ENCODE data around the gene SHFL.

Gene SHFL

GRCh38 chr19:10107817-10108367, 21.8 kb downstream of the SHFL start:
- H3K9ac ChIP-seq (ENCODE audit: low read depth in 1 of 2, low read length in 2 of 2) = no peak overlapping the region
- peak overlapping the region in 1 of 2 donors; percentile 78 for H3K4me3 ChIP-seq (ENCODE audit: low read depth in 1 of 2, low read length in 2 of 2)
- H3K27me3 ChIP-seq (ENCODE audit: control insufficient read depth in 1 of 2, insufficient read depth in 2 of 2, low read length in 2 of 2) = no peaks in the 10 kb centered on the region
- peaks cover 17 to 31% of the 10 kb centered on the region in 2 donors for H3K4me1 ChIP-seq (ENCODE audit: control insufficient read depth in 1 of 2, insufficient read depth in 2 of 2, low read length in 2 of 2)
- peaks cover 21 to 39% of the 10 kb centered on the region in 2 donors for H3K36me3 ChIP-seq (ENCODE audit: control insufficient read depth in 1 of 2, insufficient read depth in 2 of 2, low read length in 2 of 2)
- no peak overlapping the region for H3K27ac ChIP-seq (ENCODE audit: low read depth, low read length)
- H3K9me3 ChIP-seq (ENCODE audit: control insufficient read depth in 1 of 2, low read length in 2 of 2) = no peaks in the 10 kb centered on the region

DNA sequence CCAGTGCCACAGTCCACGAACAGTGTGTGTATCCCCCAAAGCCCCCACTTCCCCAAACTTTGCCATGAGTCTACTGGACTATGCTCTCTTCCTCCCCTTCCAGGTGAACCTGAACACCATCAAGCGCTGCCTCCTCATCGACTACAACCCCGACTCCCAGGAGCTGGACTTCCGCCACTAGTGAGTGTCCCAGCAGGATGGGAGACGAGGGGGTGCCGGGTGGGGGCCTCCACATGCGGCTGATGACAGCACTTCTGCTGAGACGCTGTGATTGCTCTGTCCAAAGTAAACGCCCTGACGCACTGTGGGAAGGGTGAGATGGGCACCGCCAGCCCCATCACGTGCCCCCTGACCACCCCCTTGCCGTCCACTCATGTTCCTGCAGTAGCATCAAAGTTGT, 23.4 kb downstream of the SHFL start:
- H3K36me3 ChIP-seq (ENCODE audit: control insufficient read depth in 1 of 2, insufficient read depth in 2 of 2, low read length in 2 of 2) = peaks cover 21 to 44% of the 10 kb centered on the region in 2 donors
- no peak overlapping the region for H3K27ac ChIP-seq (ENCODE audit: low read depth, low read length)
- peaks cover 21 to 39% of the 10 kb centered on the region in 2 donors for H3K4me1 ChIP-seq (ENCODE audit: control insufficient read depth in 1 of 2, insufficient read depth in 2 of 2, low read length in 2 of 2)
- no peaks in the 10 kb centered on the region for H3K27me3 ChIP-seq (ENCODE audit: control insufficient read depth in 1 of 2, insufficient read depth in 2 of 2, low read length in 2 of 2)
- H3K9ac ChIP-seq (ENCODE audit: low read depth in 1 of 2, low read length in 2 of 2) = no peak overlapping the region
- no peak overlapping the region for H3K4me3 ChIP-seq (ENCODE audit: low read depth in 1 of 2, low read length in 2 of 2)
- H3K9me3 ChIP-seq (ENCODE audit: control insufficient read depth in 1 of 2, low read length in 2 of 2) = no peaks in the 10 kb centered on the region

- no peak overlapping the region for H3K4me3 ChIP-seq (ENCODE audit: low read depth in 1 of 2, low read length in 2 of 2)
- H3K36me3 ChIP-seq (ENCODE audit: control insufficient read depth in 1 of 2, insufficient read depth in 2 of 2, low read length in 2 of 2) = peaks cover 21 to 52% of the 10 kb centered on the region in 2 donors
- H3K4me1 ChIP-seq (ENCODE audit: control insufficient read depth in 1 of 2, insufficient read depth in 2 of 2, low read length in 2 of 2) = peaks cover 21 to 37% of the 10 kb centered on the region in 2 donors
- no peak overlapping the region for H3K9ac ChIP-seq (ENCODE audit: low read depth in 1 of 2, low read length in 2 of 2)
- no peaks in the 10 kb centered on the region for H3K9me3 ChIP-seq (ENCODE audit: control insufficient read depth in 1 of 2, low read length in 2 of 2)
- H3K27ac ChIP-seq (ENCODE audit: low read depth, low read length) = no peak overlapping the region
- H3K27me3 ChIP-seq (ENCODE audit: control insufficient read depth in 1 of 2, insufficient read depth in 2 of 2, low read length in 2 of 2) = no peaks in the 10 kb centered on the region
Measured at GRCh38 chr19:10110076-10110971, 24.2 kb downstream of the SHFL start.

GRCh38 chr19:10110972-10111317, 24.8 kb downstream of the SHFL start:
- Histone ChIP-seq H3K4me1 (ENCODE audit: control insufficient read depth in 1 of 2, insufficient read depth in 2 of 2, low read length in 2 of 2) (peaks cover 16 to 30% of the 10 kb centered on the region in 2 donors), H3K9ac (ENCODE audit: low read depth in 1 of 2, low read length in 2 of 2) (no peak overlapping the region), H3K4me3 (ENCODE audit: low read depth in 1 of 2, low read length in 2 of 2) (no peak overlapping the region), H3K36me3 (ENCODE audit: control insufficient read depth in 1 of 2, insufficient read depth in 2 of 2, low read length in 2 of 2) (peaks cover 21 to 58% of the 10 kb centered on the region in 2 donors), H3K27ac (ENCODE audit: low read depth, low read length) (no peak overlapping the region), H3K9me3 (ENCODE audit: control insufficient read depth in 1 of 2, low read length in 2 of 2) (no peaks in the 10 kb centered on the region), H3K27me3 (ENCODE audit: control insufficient read depth in 1 of 2, insufficient read depth in 2 of 2, low read length in 2 of 2) (no peaks in the 10 kb centered on the region)

DNA sequence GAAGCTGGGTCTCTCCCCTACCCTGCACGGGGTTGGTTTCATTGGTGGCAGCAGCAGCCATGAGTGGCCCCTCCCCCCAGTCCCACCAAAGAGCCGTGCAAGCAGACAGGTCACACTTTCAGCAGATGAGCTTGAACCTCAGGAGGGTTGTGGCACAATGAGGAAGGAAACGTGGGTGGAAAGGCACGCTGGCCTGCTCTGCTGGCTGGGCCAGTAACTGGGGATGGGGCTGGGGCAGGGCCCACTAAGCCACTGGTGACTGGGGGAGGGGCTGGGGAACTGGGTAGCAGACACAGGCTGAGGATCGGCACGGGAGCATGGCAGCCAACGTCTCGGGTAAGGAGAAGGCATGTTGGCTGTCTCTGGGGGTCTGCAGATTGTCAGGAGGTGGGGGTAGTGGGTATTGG, 25.3 kb downstream of the SHFL start, which contains the start of gene P2RY11:
TSS of gene P2RY11 (plus strand) at position 289 of the 407 bp plus-strand sequence. CDS start at position 318, 29 bp downstream.
- Histone ChIP-seq H3K4me3 (ENCODE audit: low read depth in 1 of 2, low read length in 2 of 2) (peak within 1 kb of the TSS; percentile 32 to 35), H3K9me3 (ENCODE audit: control insufficient read depth in 1 of 2, low read length in 2 of 2) (no peaks in the 10 kb centered on the region), H3K27me3 (ENCODE audit: control insufficient read depth in 1 of 2, insufficient read depth in 2 of 2, low read length in 2 of 2) (no peaks in the 10 kb centered on the region), H3K27ac (ENCODE audit: low read depth, low read length) (no peak within 1 kb of the TSS), H3K4me1 (ENCODE audit: control insufficient read depth in 1 of 2, insufficient read depth in 2 of 2, low read length in 2 of 2) (peaks cover 16 to 30% of the 10 kb centered on the region in 2 donors), H3K9ac (ENCODE audit: low read depth in 1 of 2, low read length in 2 of 2) (no peak within 1 kb of the TSS), H3K36me3 (ENCODE audit: control insufficient read depth in 1 of 2, insufficient read depth in 2 of 2, low read length in 2 of 2) (peaks cover 24 to 62% of the 10 kb centered on the region in 2 donors)

GRCh38 chr19:10112037-10112761, 26.1 kb downstream of the SHFL start:
- H3K27ac ChIP-seq (ENCODE audit: low read depth, low read length) = no peak overlapping the region
- peak overlapping the region; percentile 32 to 35 for H3K4me3 ChIP-seq (ENCODE audit: low read depth in 1 of 2, low read length in 2 of 2)
- H3K27me3 ChIP-seq (ENCODE audit: control insufficient read depth in 1 of 2, insufficient read depth in 2 of 2, low read length in 2 of 2) = no peaks in the 10 kb centered on the region
- peaks cover 11 to 24% of the 10 kb centered on the region in 2 donors for H3K4me1 ChIP-seq (ENCODE audit: control insufficient read depth in 1 of 2, insufficient read depth in 2 of 2, low read length in 2 of 2)
- no peak overlapping the region for H3K9ac ChIP-seq (ENCODE audit: low read depth in 1 of 2, low read length in 2 of 2)
- H3K9me3 ChIP-seq (ENCODE audit: control insufficient read depth in 1 of 2, low read length in 2 of 2) = no peaks in the 10 kb centered on the region
- H3K36me3 ChIP-seq (ENCODE audit: control insufficient read depth in 1 of 2, insufficient read depth in 2 of 2, low read length in 2 of 2) = peaks cover 30 to 70% of the 10 kb centered on the region in 2 donors

- Histone ChIP-seq H3K27me3 (ENCODE audit: control insufficient read depth in 1 of 2, insufficient read depth in 2 of 2, low read length in 2 of 2) (no peaks in the 10 kb centered on the region), H3K27ac (ENCODE audit: low read depth, low read length) (no peak overlapping the region), H3K9ac (ENCODE audit: low read depth in 1 of 2, low read length in 2 of 2) (no peak overlapping the region), H3K4me3 (ENCODE audit: low read depth in 1 of 2, low read length in 2 of 2) (peak overlapping the region in 1 of 2 donors; percentile 22), H3K9me3 (ENCODE audit: control insufficient read depth in 1 of 2, low read length in 2 of 2) (no peaks in the 10 kb centered on the region), H3K4me1 (ENCODE audit: control insufficient read depth in 1 of 2, insufficient read depth in 2 of 2, low read length in 2 of 2) (peaks cover 4 to 15% of the 10 kb centered on the region in 2 donors), H3K36me3 (ENCODE audit: control insufficient read depth in 1 of 2, insufficient read depth in 2 of 2, low read length in 2 of 2) (peaks cover 28 to 72% of the 10 kb centered on the region in 2 donors)
Measured at GRCh38 chr19:10112895-10113591, 26.9 kb downstream of the SHFL start.

- no peak overlapping the region for H3K9ac ChIP-seq (ENCODE audit: low read depth in 1 of 2, low read length in 2 of 2)
- peaks cover 27 to 71% of the 10 kb centered on the region in 2 donors for H3K36me3 ChIP-seq (ENCODE audit: control insufficient read depth in 1 of 2, insufficient read depth in 2 of 2, low read length in 2 of 2)
- no peaks in the 10 kb centered on the region for H3K9me3 ChIP-seq (ENCODE audit: control insufficient read depth in 1 of 2, low read length in 2 of 2)
- no peaks in the 10 kb centered on the region for H3K27me3 ChIP-seq (ENCODE audit: control insufficient read depth in 1 of 2, insufficient read depth in 2 of 2, low read length in 2 of 2)
- H3K4me3 ChIP-seq (ENCODE audit: low read depth in 1 of 2, low read length in 2 of 2) = peak overlapping the region in 1 of 2 donors; percentile 22
- H3K27ac ChIP-seq (ENCODE audit: low read depth, low read length) = no peak overlapping the region
- peaks cover 7 to 15% of the 10 kb centered on the region in 2 donors for H3K4me1 ChIP-seq (ENCODE audit: control insufficient read depth in 1 of 2, insufficient read depth in 2 of 2, low read length in 2 of 2)
Measured at GRCh38 chr19:10113592-10113963, 27.5 kb downstream of the SHFL start.

DNA sequence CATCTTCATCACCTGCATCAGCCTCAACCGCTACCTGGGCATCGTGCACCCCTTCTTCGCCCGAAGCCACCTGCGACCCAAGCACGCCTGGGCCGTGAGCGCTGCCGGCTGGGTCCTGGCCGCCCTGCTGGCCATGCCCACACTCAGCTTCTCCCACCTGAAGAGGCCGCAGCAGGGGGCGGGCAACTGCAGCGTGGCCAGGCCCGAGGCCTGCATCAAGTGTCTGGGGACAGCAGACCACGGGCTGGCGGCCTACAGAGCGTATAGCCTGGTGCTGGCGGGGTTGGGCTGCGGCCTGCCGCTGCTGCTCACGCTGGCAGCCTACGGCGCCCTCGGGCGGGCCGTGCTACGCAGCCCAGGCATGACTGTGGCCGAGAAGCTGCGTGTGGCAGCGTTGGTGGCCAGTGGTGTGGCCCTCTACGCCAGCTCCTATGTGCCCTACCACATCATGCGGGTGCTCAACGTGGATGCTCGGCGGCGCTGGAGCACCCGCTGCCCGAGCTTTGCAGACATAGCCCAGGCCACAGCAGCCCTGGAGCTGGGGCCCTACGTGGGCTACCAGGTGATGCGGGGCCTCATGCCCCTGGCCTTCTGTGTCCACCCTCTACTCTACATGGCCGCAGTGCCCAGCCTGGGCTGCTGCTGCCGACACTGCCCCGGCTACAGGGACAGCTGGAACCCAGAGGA, 28.0 kb downstream of the SHFL start:
- Histone ChIP-seq H3K9me3 (ENCODE audit: control insufficient read depth in 1 of 2, low read length in 2 of 2) (no peaks in the 10 kb centered on the region), H3K4me3 (ENCODE audit: low read depth in 1 of 2, low read length in 2 of 2) (no peak overlapping the region), H3K36me3 (ENCODE audit: control insufficient read depth in 1 of 2, insufficient read depth in 2 of 2, low read length in 2 of 2) (peaks cover 27 to 68% of the 10 kb centered on the region in 2 donors), H3K27me3 (ENCODE audit: control insufficient read depth in 1 of 2, insufficient read depth in 2 of 2, low read length in 2 of 2) (no peaks in the 10 kb centered on the region), H3K9ac (ENCODE audit: low read depth in 1 of 2, low read length in 2 of 2) (no peak overlapping the region), H3K4me1 (ENCODE audit: control insufficient read depth in 1 of 2, insufficient read depth in 2 of 2, low read length in 2 of 2) (peaks cover 12 to 20% of the 10 kb centered on the region in 2 donors), H3K27ac (ENCODE audit: low read depth, low read length) (no peak overlapping the region)
